ENCODE data around the gene P2RY11. TPM values are rescaled to one million over a fixed set of nuclear protein-coding genes. Genes with fewer than 3 reads are reported as not detected.

The P2RY11 gene
- total RNA-seq, 2 experiments from 2014 or later: 57.8 to 64.0 TPM

GRCh38 chr19:10137751-10138682 is 26.5 kb downstream of the P2RY11 start:
- no peak overlapping the region for H3K4me3 Mint-ChIP-seq
- H3K27ac Mint-ChIP-seq: no peak overlapping the region
- H3K4me1 Mint-ChIP-seq: peaks cover 5% of the 10 kb centered on the region
- H3K27me3 Mint-ChIP-seq: no peaks in the 10 kb centered on the region
- no peak for DNase-seq
- H3K9me3 Mint-ChIP-seq: no peaks in the 10 kb centered on the region
- peaks cover 25% of the 10 kb centered on the region for H3K36me3 Mint-ChIP-seq

- no peak for DNase-seq
- Mint-ChIP-seq H3K4me1 (peaks cover 14% of the 10 kb centered on the region), H3K4me3 (no peak overlapping the region), H3K9me3 (no peaks in the 10 kb centered on the region), H3K27me3 (no peaks in the 10 kb centered on the region), H3K27ac (no peak overlapping the region), H3K36me3 (peaks cover 31% of the 10 kb centered on the region)
These were observed 27.6 kb downstream of the P2RY11 start for GRCh38 chr19:10138879-10139795.

GRCh38 chr19:10139952-10140351 is 28.5 kb downstream of the P2RY11 start:
- H3K9me3 Mint-ChIP-seq: no peaks in the 10 kb centered on the region
- H3K27me3 Mint-ChIP-seq: no peaks in the 10 kb centered on the region
- DNase-seq: no peak
- no peak overlapping the region for H3K27ac Mint-ChIP-seq
- H3K36me3 Mint-ChIP-seq: peaks cover 35% of the 10 kb centered on the region
- H3K4me1 Mint-ChIP-seq: peaks cover 18% of the 10 kb centered on the region
- no peak overlapping the region for H3K4me3 Mint-ChIP-seq

- Mint-ChIP-seq H3K27me3 (no peaks in the 10 kb centered on the region), H3K36me3 (peaks cover 50% of the 10 kb centered on the region), H3K4me1 (peaks cover 26% of the 10 kb centered on the region), H3K4me3 (no peak overlapping the region), H3K9me3 (no peaks in the 10 kb centered on the region), H3K27ac (peak overlapping the region; percentile 51)
- DNase-seq: no peak
These were observed 30.0 kb downstream of the P2RY11 start for GRCh38 chr19:10141479-10141878.

GRCh38 chr19:10141973-10142372 is 30.5 kb downstream of the P2RY11 start:
- DNase-seq: no peak
- Mint-ChIP-seq H3K36me3 (peaks cover 52% of the 10 kb centered on the region), H3K4me3 (no peak overlapping the region), H3K4me1 (peaks cover 27% of the 10 kb centered on the region), H3K9me3 (no peaks in the 10 kb centered on the region), H3K27me3 (no peaks in the 10 kb centered on the region), H3K27ac (peak overlapping the region; percentile 62)

- Mint-ChIP-seq H3K4me3 (peak overlapping the region; percentile 52), H3K27me3 (no peaks in the 10 kb centered on the region), H3K36me3 (peaks cover 52% of the 10 kb centered on the region), H3K4me1 (peaks cover 27% of the 10 kb centered on the region), H3K9me3 (no peaks in the 10 kb centered on the region), H3K27ac (peak overlapping the region; percentile 92)
- DNase-seq: peak; percentile 21
These were observed 31.3 kb downstream of the P2RY11 start for GRCh38 chr19:10142701-10143375.

DNA sequence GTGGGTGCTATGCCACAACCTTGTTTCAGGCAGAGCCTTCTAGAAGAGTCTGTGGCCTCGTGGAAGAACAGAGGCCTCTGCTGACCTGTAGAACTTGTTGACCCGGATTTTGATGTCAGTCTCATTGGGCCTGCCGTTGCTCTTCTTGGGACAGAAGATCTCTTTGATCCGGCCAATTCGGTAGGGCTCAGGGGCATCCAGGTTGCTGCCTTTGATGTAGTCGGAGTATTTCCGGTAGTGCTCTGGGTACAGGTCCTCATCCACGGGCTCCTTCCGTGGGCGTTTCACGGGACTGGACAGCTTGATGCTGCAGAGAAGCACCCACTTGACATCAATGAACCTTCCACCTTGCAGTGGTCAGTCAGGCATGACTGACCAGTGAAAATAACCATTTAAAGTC is 32.2 kb downstream of the P2RY11 start:
- no peak overlapping the region for H3K4me3 Mint-ChIP-seq
- DNase-seq: no peak
- no peaks in the 10 kb centered on the region for H3K9me3 Mint-ChIP-seq
- no peaks in the 10 kb centered on the region for H3K27me3 Mint-ChIP-seq
- H3K27ac Mint-ChIP-seq: peak overlapping the region; percentile 92
- peaks cover 57% of the 10 kb centered on the region for H3K36me3 Mint-ChIP-seq
- peaks cover 27% of the 10 kb centered on the region for H3K4me1 Mint-ChIP-seq

DNA sequence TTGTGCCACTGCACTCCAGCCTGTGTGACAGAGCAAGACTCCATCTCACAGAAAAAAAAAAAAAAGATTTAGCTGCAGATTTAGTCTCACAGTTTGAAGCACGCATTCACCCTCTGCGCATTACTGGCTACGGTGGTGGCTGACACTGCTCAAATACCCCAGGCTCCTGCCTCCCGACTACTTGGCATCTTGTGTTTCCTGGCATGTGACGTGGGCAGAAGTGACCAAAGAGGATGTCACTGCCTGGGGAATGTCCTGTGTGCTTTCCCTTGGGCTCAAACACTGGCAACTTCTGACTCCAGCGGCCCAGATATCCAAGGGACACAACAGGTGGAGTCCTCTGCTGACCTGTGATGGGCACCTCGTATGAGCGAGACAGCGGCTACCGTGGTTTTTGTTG is 32.9 kb downstream of the P2RY11 start:
- peak overlapping the region; percentile 70 for H3K27ac Mint-ChIP-seq

DNA sequence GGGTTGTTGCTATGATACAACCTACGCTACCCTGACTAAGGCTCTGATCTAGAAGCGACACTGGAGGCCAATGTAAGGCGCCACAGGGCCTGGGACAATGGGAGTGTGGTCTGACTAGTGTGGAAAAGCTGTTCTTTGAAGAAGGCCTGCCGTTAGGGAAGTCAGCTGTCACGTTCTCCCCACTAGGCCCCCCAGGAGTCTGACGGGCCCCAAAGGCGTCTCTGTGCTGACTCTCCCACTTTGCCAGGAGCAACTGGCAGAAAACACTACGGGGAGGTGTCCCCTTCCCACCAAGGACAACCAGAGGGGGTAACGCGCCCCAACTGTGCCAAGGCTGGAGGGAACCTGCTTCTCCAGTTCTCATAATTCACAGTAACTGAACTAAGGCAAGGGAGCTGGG is 33.5 kb downstream of the P2RY11 start:
- H3K4me1 Mint-ChIP-seq: peaks cover 27% of the 10 kb centered on the region
- no peak for DNase-seq
- H3K9me3 Mint-ChIP-seq: no peaks in the 10 kb centered on the region
- peak overlapping the region; percentile 64 for H3K27ac Mint-ChIP-seq
- no peaks in the 10 kb centered on the region for H3K27me3 Mint-ChIP-seq
- no peak overlapping the region for H3K4me3 Mint-ChIP-seq
- peaks cover 56% of the 10 kb centered on the region for H3K36me3 Mint-ChIP-seq

More for the DNA sequence above, 32.9 kb downstream of the P2RY11 start:
- Mint-ChIP-seq H3K36me3 (peaks cover 55% of the 10 kb centered on the region), H3K4me1 (peaks cover 27% of the 10 kb centered on the region), H3K27me3 (no peaks in the 10 kb centered on the region), H3K9me3 (no peaks in the 10 kb centered on the region), H3K4me3 (no peak overlapping the region)
- DNase-seq: no peak

DNA sequence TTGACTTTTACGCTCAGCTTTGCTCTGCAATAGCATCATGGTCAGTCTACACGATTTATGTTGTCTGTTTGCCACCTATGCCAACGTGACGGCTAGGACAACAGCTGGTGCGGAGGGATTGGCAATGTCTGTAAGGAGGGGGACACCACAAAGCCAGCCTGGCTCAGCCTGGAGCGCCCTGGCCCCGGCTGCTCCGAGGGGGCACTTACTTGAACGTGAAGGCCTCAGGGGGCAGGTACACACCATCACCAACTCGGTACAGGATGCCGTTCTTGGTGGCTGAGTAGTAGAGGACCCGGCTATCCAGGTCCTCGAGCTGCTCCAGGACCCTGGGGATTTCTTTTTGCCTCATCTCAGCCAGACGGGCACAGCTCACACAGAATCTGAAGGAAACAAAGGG is 34.6 kb downstream of the P2RY11 start:
- DNase-seq: no peak
- Mint-ChIP-seq H3K9me3 (no peaks in the 10 kb centered on the region), H3K27ac (peak overlapping the region; percentile 48), H3K36me3 (peaks cover 56% of the 10 kb centered on the region), H3K4me1 (peaks cover 27% of the 10 kb centered on the region), H3K4me3 (no peak overlapping the region), H3K27me3 (no peaks in the 10 kb centered on the region)

- H3K4me1 Mint-ChIP-seq: peaks cover 13% of the 10 kb centered on the region
- no peaks in the 10 kb centered on the region for H3K9me3 Mint-ChIP-seq
- H3K27ac Mint-ChIP-seq: no peak overlapping the region
- H3K36me3 Mint-ChIP-seq: peaks cover 48% of the 10 kb centered on the region
- no peaks in the 10 kb centered on the region for H3K27me3 Mint-ChIP-seq
- DNase-seq: no peak
- no peak overlapping the region for H3K4me3 Mint-ChIP-seq
These were observed 37.9 kb downstream of the P2RY11 start for GRCh38 chr19:10149427-10149826.

DNA sequence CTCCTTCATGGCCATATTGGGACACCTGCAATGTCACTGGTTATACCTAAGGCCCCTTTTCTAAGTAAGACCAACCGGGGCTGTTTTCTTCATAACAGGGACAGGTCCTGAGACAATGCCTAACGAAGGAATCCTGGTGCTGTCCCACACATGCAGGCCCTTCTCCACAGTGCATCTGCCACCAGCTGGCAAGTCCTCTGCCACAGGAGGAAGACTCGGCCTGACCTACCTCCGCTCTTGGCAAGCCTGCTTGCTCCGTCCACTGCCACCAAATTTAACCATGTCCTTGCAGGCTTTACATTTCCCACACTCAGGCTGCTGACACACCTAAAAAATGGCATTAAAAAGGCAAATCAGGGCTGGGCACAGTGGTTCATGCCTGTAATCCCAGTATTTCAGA is 40.0 kb downstream of the P2RY11 start:
- Mint-ChIP-seq H3K36me3 (peaks cover 38% of the 10 kb centered on the region), H3K27me3 (no peaks in the 10 kb centered on the region), H3K27ac (peak overlapping the region; percentile 54), H3K9me3 (no peaks in the 10 kb centered on the region), H3K4me3 (no peak overlapping the region), H3K4me1 (peaks cover 1% of the 10 kb centered on the region)
- DNase-seq: no peak

- Mint-ChIP-seq H3K27ac (no peak overlapping the region), H3K27me3 (no peaks in the 10 kb centered on the region), H3K36me3 (peaks cover 40% of the 10 kb centered on the region), H3K4me3 (no peak overlapping the region), H3K9me3 (no peaks in the 10 kb centered on the region), H3K4me1 (no peaks in the 10 kb centered on the region)
- no peak for DNase-seq
These were observed 40.6 kb downstream of the P2RY11 start for GRCh38 chr19:10152100-10152499.

DNA sequence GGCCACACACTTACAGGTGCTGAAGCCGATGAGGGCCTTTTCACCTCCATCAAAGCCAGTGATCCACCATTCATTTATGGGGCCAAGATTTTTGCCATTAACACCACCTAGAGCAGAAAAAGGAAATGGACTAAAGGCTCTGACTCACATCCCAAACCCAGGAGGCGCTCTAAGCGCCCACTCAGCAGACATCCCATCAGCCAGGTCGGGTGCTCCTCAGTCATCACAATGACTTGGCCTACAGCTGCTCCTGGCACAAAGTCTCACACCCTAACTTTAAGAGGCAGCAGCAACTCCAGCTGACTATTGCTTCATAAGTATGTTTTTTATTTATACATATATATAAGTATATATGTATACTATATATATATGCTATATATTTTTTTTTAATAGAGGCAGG is 44.3 kb downstream of the P2RY11 start:
- Mint-ChIP-seq H3K9me3 (no peaks in the 10 kb centered on the region), H3K27ac (no peak overlapping the region), H3K4me3 (no peak overlapping the region), H3K27me3 (no peaks in the 10 kb centered on the region), H3K36me3 (peaks cover 45% of the 10 kb centered on the region), H3K4me1 (no peaks in the 10 kb centered on the region)
- DNase-seq: no peak

DNA sequence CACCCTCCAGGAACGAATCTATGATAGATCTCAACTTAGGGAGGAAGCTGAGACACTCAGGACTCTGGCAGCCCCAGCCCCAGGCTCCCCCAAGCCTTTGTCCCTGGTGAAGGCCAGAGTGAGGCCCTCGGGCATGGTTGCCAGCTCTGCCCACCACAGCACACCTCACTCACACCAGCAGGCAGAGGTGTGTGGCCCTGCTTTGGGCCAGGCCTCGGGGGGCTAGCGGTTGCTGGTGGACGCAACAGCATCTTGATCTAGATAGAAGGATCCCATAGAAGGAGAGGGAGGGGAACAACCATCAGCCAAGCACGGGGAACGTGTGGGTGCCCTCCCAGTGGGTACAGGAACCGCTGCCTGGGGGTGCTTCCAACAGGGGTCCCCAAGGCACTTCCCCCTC is 46.6 kb downstream of the P2RY11 start:
- Mint-ChIP-seq H3K27ac (no peak overlapping the region), H3K9me3 (no peaks in the 10 kb centered on the region), H3K36me3 (peaks cover 46% of the 10 kb centered on the region), H3K27me3 (no peaks in the 10 kb centered on the region), H3K4me1 (no peaks in the 10 kb centered on the region), H3K4me3 (no peak overlapping the region)
- no peak for DNase-seq
